K562 (cell line): ENCODE data around the gene TAC1. TPM values are rescaled to one million over a fixed set of nuclear protein-coding genes. Genes with fewer than 3 reads are reported as not detected.

Experiments used
- ATAC-seq: fragments of 200-7000 bp; cut with Tn5 transposase; 3 replicates; pipeline ENCODE4 v1.9.1; 2020; ENCODE audit warnings: moderate library complexity
- BruUV-seq: library from RNA; stranded (reverse); fragments of 400-500 nt; replicated peaks from 2 replicates; lab custom pipeline; 2021; lab: Mats Ljungman, UMichigan
- CTCF ChIA-PET: fragments of 300-600 bp; formaldehyde crosslinking; extraction: SDS; loops from one replicate; lab custom pipeline; 2021; ENCODE audit warnings: low intra/inter-chr PET ratio; lab: Yijun Ruan, JAX
- POLR2A ChIA-PET: fragments of 300-600, 350-650 bp; sonication (Branson Sonifier 250); formaldehyde crosslinking; extraction: SDS; loops from one replicate; lab custom pipeline; 2021; ENCODE audit warnings: antibody characterized with exemption, inconsistent platforms; lab: Yijun Ruan, JAX
- DNase-seq, 4 experiments: peaks; one replicate each; pipeline versions ENCODE4 v3.0.0 to v3.0.0-alpha.2; 2011 to 2018; ENCODE audit warnings: low spot score in 3 of 4, mixed read lengths in 3 of 4; ENCODE audit errors: extremely low read depth in 1 of 4
- FAIRE-seq: peaks from 2 replicates; lab custom pipeline; 2011; peaks lifted over from hg19 to GRCh38; lab: Jason Lieb, UNC
- H2AFZ ChIP-seq: 2 replicates; pipeline ENCODE4 v1.6.0; 2011; ENCODE audit warnings: low read depth, low read length, control low read depth, inconsistent platforms
- H3K27ac ChIP-seq: fragments of 200-600 bp; 3 replicates; pipeline ENCODE4 v1.8.0; 2011; ENCODE audit warnings: low read depth, mild to moderate bottlenecking, control low read depth, inconsistent platforms, low read length, moderate library complexity, mixed read lengths; ENCODE audit errors: extremely low read depth
- H3K27me3 ChIP-seq, 2 experiments: fragments of 300-600 bp in 1 of 2; 2 replicates in 1 of 2; 3 replicates in 1 of 2; pipeline versions ENCODE4 v1.6.0 to v1.8.0; 2011; ENCODE audit warnings: inconsistent platforms in 2 of 2, low read length in 2 of 2, mild to moderate bottlenecking in 1 of 2, mixed read lengths in 1 of 2, moderate library complexity in 1 of 2; ENCODE audit not compliant: control insufficient read depth in 2 of 2, insufficient read depth in 2 of 2
- H3K36me3 ChIP-seq: fragments of 300-600 bp; 3 replicates; pipeline ENCODE4 v1.8.0; 2011; ENCODE audit warnings: mild to moderate bottlenecking, low read length, inconsistent platforms; ENCODE audit not compliant: control insufficient read depth, insufficient read depth
- H3K4me1 ChIP-seq, 2 experiments: fragments of 200-600 bp in 1 of 2; replicated peaks in 1 of 2; 2 replicates in 1 of 2; 3 replicates in 1 of 2; pipeline versions ENCODE4 v1.5.1 to v1.8.0; 2011; ENCODE audit warnings: inconsistent platforms in 2 of 2, low read length in 2 of 2, mild to moderate bottlenecking in 1 of 2, mixed read lengths in 1 of 2, moderate library complexity in 1 of 2; ENCODE audit not compliant: control insufficient read depth in 2 of 2, insufficient read depth in 2 of 2
- H3K4me2 ChIP-seq: 2 replicates; pipeline ENCODE4 v1.6.1; 2011; ENCODE audit warnings: low read length, control low read depth, inconsistent platforms, mixed read lengths; ENCODE audit not compliant: insufficient read depth
- H3K4me3 ChIP-seq: fragments of 200-600 bp; sonication (generic), shearing (Covaris generic); 2 replicates; pipeline ENCODE4 v1.5.1; 2016; ENCODE audit warnings: control low read depth, inconsistent platforms
- H3K79me2 ChIP-seq: fragments of 200-600 bp; 3 replicates; pipeline ENCODE4 v1.8.0; 2011; ENCODE audit warnings: low read length, inconsistent platforms; ENCODE audit not compliant: control insufficient read depth, insufficient read depth
- H3K9ac ChIP-seq, 2 experiments: 2 replicates each; pipeline versions ENCODE4 v1.6.0 to v1.6.1; 2011; ENCODE audit warnings: low read depth in 2 of 2, low read length in 2 of 2, control low read depth in 1 of 2, inconsistent platforms in 1 of 2, mild to moderate bottlenecking in 1 of 2, mixed read lengths in 1 of 2; ENCODE audit not compliant: insufficient read depth in 1 of 2
- H3K9me1 ChIP-seq: one replicate; pipeline ENCODE4 v1.6.0; 2011; ENCODE audit warnings: inconsistent platforms, mild to moderate bottlenecking, low read length, moderate library complexity; ENCODE audit not compliant: control insufficient read depth, insufficient read depth
- H3K9me3 ChIP-seq: replicated peaks from 2 replicates; pipeline ENCODE4 v1.5.1; 2011; ENCODE audit warnings: low read depth, low read length, inconsistent platforms; ENCODE audit not compliant: control insufficient read depth, insufficient read depth
- H4K20me1 ChIP-seq: replicated peaks from 2 replicates; pipeline ENCODE4 v1.6.1; 2011; ENCODE audit warnings: low read length, inconsistent platforms, mixed read lengths; ENCODE audit not compliant: control insufficient read depth, insufficient read depth
- SRF ChIP-seq, 2 experiments: fragments of 250-450, 450-650 bp in 1 of 2; sonication (Bioruptor Pico) in 1 of 2; sonication (generic) in 1 of 2; formaldehyde crosslinking; IDR thresholded peaks; 2 replicates each; pipeline versions ENCODE4 v1.5.0 to v1.5.1; 2020 to 2022; ENCODE audit warnings: mild to moderate bottlenecking in 1 of 2, missing genetic modification reagents in 1 of 2
- ZBTB49 ChIP-seq: sonication (generic); formaldehyde crosslinking; IDR thresholded peaks from 2 replicates; pipeline ENCODE4 v1.8.0; 2022; ENCODE audit warnings: missing genetic modification reagents, mild to moderate bottlenecking, borderline replicate concordance
- WGBS: fragments of 100-300 bp; shearing (Covaris generic); methylation state at CpG from one replicate; pipeline ENCODE4 v1.1.6; 2016; ENCODE audit warnings: low coverage, mixed read lengths; ENCODE audit not compliant: insufficient coverage; ENCODE audit errors: missing lambda C conversion rate; 5-methylcytosine and 5-hydroxymethylcytosine counted together
- in situ Hi-C: fragments of 300-500 bp; cut with MboI; formaldehyde crosslinking; loops from 4 replicates; pipeline ENCODE4 v1.15.0; 2018; ENCODE audit warnings: inconsistent platforms, mixed read lengths
- intact Hi-C: fragments of 100-400 bp; cut with micrococcal nuclease; formaldehyde crosslinking; loops from 2 replicates; pipeline ENCODE4 v1.14.2; 2022
- polyA plus RNA-seq, 8 experiments: library from polyadenylated mRNA; depleted of rRNA in 4 of 8; stranded (reverse) in 5 of 8; unstranded in 3 of 8; fragments of >200 nt; fragmentation: Nextera tagmentation in 2 of 8; fragmentation: Illumina TruSeq in 1 of 8; extraction: Ambion mirVana in 2 of 8; extraction: Trizol in 1 of 8; gene quantifications; 2 replicates each; pipeline versions ENCODE4 v1.2.1 to v1.2.3, GENCODE V29; 2011 to 2014; ENCODE audit warnings: inconsistent platforms in 1 of 8, missing spikeins in 1 of 8
- total RNA-seq, 7 experiments: library from RNA; depleted of rRNA in 6 of 7; stranded (reverse); fragments of >200 nt in 6 of 7; fragmentation: Illumina TruSeq in 2 of 7; extraction: Trizol in 2 of 7; gene quantifications; 2 replicates each; pipeline versions ENCODE4 v1.2.1 to v1.2.3, GENCODE V29; 2011 to 2021; ENCODE audit warnings: low replicate concordance in 1 of 7

The TAC1 gene
- total and polyA plus RNA-seq, 9 of the 15 experiments (the other 6 are each of a cell fraction or from before 2014, with no cell fraction given) = 0.06 to 0.12 TPM; not detected in 7

GRCh38 chr7:97694355-97694754 lies 37.5 kb upstream of the TAC1 start:
- WGBS = 0% methylated on average over 2 of the region's 2 CpGs
- FAIRE-seq = no peak

More at GRCh38 chr7:97694355-97694754, 37.5 kb upstream of the TAC1 start:
- Histone ChIP-seq H3K9ac (no peak overlapping the region), H2AFZ (no peak overlapping the region), H3K4me1 (no peaks in the 10 kb centered on the region), H3K79me2 (no peaks in the 10 kb centered on the region), H3K27ac (no peak overlapping the region), H3K9me3 (no peaks in the 10 kb centered on the region), H3K4me2 (no peak overlapping the region), H3K36me3 (no peaks in the 10 kb centered on the region), H3K4me3 (no peak overlapping the region), H4K20me1 (no peaks in the 10 kb centered on the region), H3K27me3 (no peaks in the 10 kb centered on the region), H3K9me1 (no peaks in the 10 kb centered on the region)
- ATAC-seq (no peak), DNase-seq (no peak)
- ChIA-PET POLR2A (interaction anchor here (0.5 kb wide), 1 partner anchor 129 kb away, joined by 4 read pairs; no protein-coding TSS in a partner anchor), CTCF (no interaction called here)
- in situ Hi-C loops (no loop called here), intact Hi-C loops (no loop called here)
- no TSS peak for BruUV-seq
- peak in 1 of 2 experiments; percentile 89; a peak in 2 of 4 replicates for TF ChIP-seq SRF (CRISPR knock-in tag; IDR thresholded peaks at IDR 0.05)
- no peak for TF ChIP-seq ZBTB49 (CRISPR knock-in tag)
